ENCODE measurements around the gene CDCP2. TPM values are rescaled to one million over a fixed set of nuclear protein-coding genes. Genes with fewer than 3 reads are reported as not detected.
"Not testable (repeated sequence)": the region's sequence is repeated elsewhere in the genome, so short reads cannot be mapped to it uniquely, and the experiment has no call there.

CDCP2 gene
- total RNA-seq, 2 experiments from 2014 or later = 0.11 to 0.20 TPM

GRCh38 chr1:54112027-54112426 lies 40.8 kb downstream of the CDCP2 start:
- ATAC-seq (ENCODE audit: low read depth) = no peak
- H3K9me3 Mint-ChIP-seq = no peaks in the 10 kb centered on the region
- H3K4me3 Mint-ChIP-seq = no peak overlapping the region
- POLR2A ChIA-PET = no interaction called here
- H3K27me3 Mint-ChIP-seq = no peaks in the 10 kb centered on the region
- no peak overlapping the region for H3K27ac Mint-ChIP-seq
- DNase-seq = peak; percentile 11
- peaks cover 2% of the 10 kb centered on the region for H3K4me1 Mint-ChIP-seq
- no peaks in the 10 kb centered on the region for H3K36me3 Mint-ChIP-seq

- Mint-ChIP-seq H3K27me3 (no peaks in the 10 kb centered on the region), H3K9me3 (no peaks in the 10 kb centered on the region), H3K36me3 (no peaks in the 10 kb centered on the region), H3K4me1 (peaks cover 2% of the 10 kb centered on the region), H3K27ac (no peak overlapping the region), H3K4me3 (no peak overlapping the region)
- DNase-seq = peak; percentile 11
- ATAC-seq (ENCODE audit: low read depth) = no peak
- POLR2A ChIA-PET = no interaction called here
Measured at GRCh38 chr1:54111624-54112023, 41.2 kb downstream of the CDCP2 start.

GRCh38 chr1:54110996-54111395 lies 41.8 kb downstream of the CDCP2 start:
- no peak overlapping the region for H3K27ac Mint-ChIP-seq
- DNase-seq (peak; percentile 19), ATAC-seq (ENCODE audit: low read depth) (no peak)
- no peaks in the 10 kb centered on the region for H3K9me3 Mint-ChIP-seq
- no peaks in the 10 kb centered on the region for H3K27me3 Mint-ChIP-seq
- no peaks in the 10 kb centered on the region for H3K36me3 Mint-ChIP-seq
- POLR2A ChIA-PET = no interaction called here
- peaks cover 2% of the 10 kb centered on the region for H3K4me1 Mint-ChIP-seq
- H3K4me3 Mint-ChIP-seq = no peak overlapping the region

- POLR2A ChIA-PET = no interaction called here
- no peak overlapping the region for H3K4me3 Mint-ChIP-seq
- no peaks in the 10 kb centered on the region for H3K36me3 Mint-ChIP-seq
- H3K4me1 Mint-ChIP-seq = peaks cover 2% of the 10 kb centered on the region
- ATAC-seq (ENCODE audit: low read depth) (no peak), DNase-seq (no peak)
- H3K27ac Mint-ChIP-seq = no peak overlapping the region
- no peaks in the 10 kb centered on the region for H3K27me3 Mint-ChIP-seq
- no peaks in the 10 kb centered on the region for H3K9me3 Mint-ChIP-seq
Measured at GRCh38 chr1:54109129-54110090, 43.4 kb downstream of the CDCP2 start.

- POLR2A ChIA-PET = interaction anchor here (0.7 kb wide), 1 partner anchor 442 kb away, joined by 3 read pairs; no protein-coding TSS in a partner anchor
- no peak for DNase-seq
- Mint-ChIP-seq H3K9me3 (no peaks in the 10 kb centered on the region), H3K36me3 (peaks cover under 1% of the 10 kb centered on the region), H3K4me3 (no peak overlapping the region), H3K27me3 (no peaks in the 10 kb centered on the region), H3K4me1 (peaks cover 2% of the 10 kb centered on the region), H3K27ac (no peak overlapping the region)
- no peak for ATAC-seq (ENCODE audit: low read depth)
Measured at GRCh38 chr1:54108156-54108555, 44.6 kb downstream of the CDCP2 start.

GRCh38 chr1:54107131-54107530 lies 45.7 kb downstream of the CDCP2 start:
- H3K27me3 Mint-ChIP-seq = no peaks in the 10 kb centered on the region
- no peak overlapping the region for H3K27ac Mint-ChIP-seq
- H3K4me3 Mint-ChIP-seq = no peak overlapping the region
- DNase-seq (no peak), ATAC-seq (ENCODE audit: low read depth) (no peak)
- H3K4me1 Mint-ChIP-seq = no peaks in the 10 kb centered on the region
- no peaks in the 10 kb centered on the region for H3K9me3 Mint-ChIP-seq
- peaks cover 9% of the 10 kb centered on the region for H3K36me3 Mint-ChIP-seq
- POLR2A ChIA-PET = no interaction called here

- ATAC-seq (ENCODE audit: low read depth) = no peak
- POLR2A ChIA-PET = no interaction called here
- Mint-ChIP-seq H3K27ac (no peak overlapping the region), H3K36me3 (peaks cover 13% of the 10 kb centered on the region), H3K27me3 (no peaks in the 10 kb centered on the region), H3K4me1 (no peaks in the 10 kb centered on the region), H3K9me3 (no peaks in the 10 kb centered on the region), H3K4me3 (no peak overlapping the region)
- no peak for DNase-seq
Measured at GRCh38 chr1:54105736-54106269, 47.0 kb downstream of the CDCP2 start.

GRCh38 chr1:54105080-54105479 lies 47.7 kb downstream of the CDCP2 start:
- Mint-ChIP-seq H3K27ac (no peak overlapping the region), H3K36me3 (peaks cover 17% of the 10 kb centered on the region), H3K27me3 (no peaks in the 10 kb centered on the region), H3K4me3 (no peak overlapping the region), H3K9me3 (no peaks in the 10 kb centered on the region), H3K4me1 (no peaks in the 10 kb centered on the region)
- ATAC-seq (ENCODE audit: low read depth) = no peak
- no peak for DNase-seq
- POLR2A ChIA-PET = no interaction called here

- ATAC-seq (ENCODE audit: low read depth); H3K9me3 Mint-ChIP-seq; H3K27ac Mint-ChIP-seq; H3K4me1 Mint-ChIP-seq; DNase-seq; H3K4me3 Mint-ChIP-seq; H3K27me3 Mint-ChIP-seq; POLR2A ChIA-PET: not testable (repeated sequence)
- peaks cover 17% of the 10 kb centered on the region for H3K36me3 Mint-ChIP-seq
Measured at GRCh38 chr1:54104613-54105012, 48.2 kb downstream of the CDCP2 start.

- H3K27ac Mint-ChIP-seq = no peak overlapping the region
- H3K9me3 Mint-ChIP-seq = no peaks in the 10 kb centered on the region
- no peak for ATAC-seq (ENCODE audit: low read depth)
- no peaks in the 10 kb centered on the region for H3K4me1 Mint-ChIP-seq
- H3K27me3 Mint-ChIP-seq = no peaks in the 10 kb centered on the region
- H3K36me3 Mint-ChIP-seq = peaks cover 22% of the 10 kb centered on the region
- H3K4me3 Mint-ChIP-seq = no peak overlapping the region
- no peak for DNase-seq
- POLR2A ChIA-PET = no interaction called here
Measured at GRCh38 chr1:54103414-54103813, 49.4 kb downstream of the CDCP2 start.

GRCh38 chr1:54100500-54100899 lies 52.3 kb downstream of the CDCP2 start:
- Mint-ChIP-seq H3K27ac (no peak overlapping the region), H3K9me3 (no peaks in the 10 kb centered on the region), H3K4me3 (no peak overlapping the region), H3K36me3 (peaks cover 31% of the 10 kb centered on the region), H3K27me3 (no peaks in the 10 kb centered on the region), H3K4me1 (no peaks in the 10 kb centered on the region)
- POLR2A ChIA-PET = no interaction called here
- ATAC-seq (ENCODE audit: low read depth) (no peak), DNase-seq (no peak)

- Mint-ChIP-seq H3K9me3 (no peaks in the 10 kb centered on the region), H3K36me3 (peaks cover 32% of the 10 kb centered on the region), H3K4me1 (no peaks in the 10 kb centered on the region), H3K4me3 (no peak overlapping the region), H3K27me3 (no peaks in the 10 kb centered on the region), H3K27ac (no peak overlapping the region)
- ATAC-seq (ENCODE audit: low read depth) (no peak), DNase-seq (no peak)
- POLR2A ChIA-PET = no interaction called here
Measured at GRCh38 chr1:54099061-54099610, 53.7 kb downstream of the CDCP2 start.

GRCh38 chr1:54096877-54097240 lies 55.9 kb downstream of the CDCP2 start:
- Mint-ChIP-seq H3K27ac (no peak overlapping the region), H3K4me1 (no peaks in the 10 kb centered on the region), H3K36me3 (peaks cover 27% of the 10 kb centered on the region), H3K27me3 (no peaks in the 10 kb centered on the region), H3K4me3 (no peak overlapping the region), H3K9me3 (no peaks in the 10 kb centered on the region)
- DNase-seq (no peak), ATAC-seq (ENCODE audit: low read depth) (no peak)
- POLR2A ChIA-PET = no interaction called here

Measured in activated naive CD8-positive, alpha-beta T cell treated with anti-CD3 and anti-CD28 coated beads, Interleukin-2, amount 10 ng/mL, durations not matched to agents 7 days and 5 days (primary cell).